ENCODE data around the gene GMCL1. TPM values are rescaled to one million over a fixed set of nuclear protein-coding genes. Genes with fewer than 3 reads are reported as not detected.

Gene GMCL1
- total and polyA plus RNA-seq, 9 of the 15 experiments (the other 6 are each of a cell fraction or from before 2014, with no cell fraction given), result 7.0 to 27.3 (median 15.4) TPM

GRCh38 chr2:69811591-69811990 is 17.9 kb upstream of the GMCL1 start (continued):
- no peak for TF ChIP-seq HINFP (tag; conservative IDR thresholded peaks at IDR 0.05; ENCODE audit: low read depth)
- no peak for TF ChIP-seq BRF2 (IDR thresholded peaks at IDR 0.05; ENCODE audit: borderline replicate concordance, insufficient read depth, insufficient read length)
- TF ChIP-seq MGA (IDR thresholded peaks at IDR 0.05), result no peak
- no peak for TF ChIP-seq MBD1 (CRISPR knock-in tag; IDR thresholded peaks at IDR 0.05)
- no peak for TF ChIP-seq CREBBP (IDR thresholded peaks at IDR 0.05; ENCODE audit: low read depth, low read length)
- no peak for TF ChIP-seq RBFOX2 (IDR thresholded peaks at IDR 0.05; ENCODE audit: low read depth, low read length)
- no peak for TF ChIP-seq ERF (CRISPR knock-in tag; IDR thresholded peaks at IDR 0.05)
